ENCODE data around the gene PEX10. TPM values are rescaled to one million over a fixed set of nuclear protein-coding genes. Genes with fewer than 3 reads are reported as not detected.

PEX10 gene
- total RNA-seq, 1 experiment from 2014 or later = 36.1 TPM

DNA sequence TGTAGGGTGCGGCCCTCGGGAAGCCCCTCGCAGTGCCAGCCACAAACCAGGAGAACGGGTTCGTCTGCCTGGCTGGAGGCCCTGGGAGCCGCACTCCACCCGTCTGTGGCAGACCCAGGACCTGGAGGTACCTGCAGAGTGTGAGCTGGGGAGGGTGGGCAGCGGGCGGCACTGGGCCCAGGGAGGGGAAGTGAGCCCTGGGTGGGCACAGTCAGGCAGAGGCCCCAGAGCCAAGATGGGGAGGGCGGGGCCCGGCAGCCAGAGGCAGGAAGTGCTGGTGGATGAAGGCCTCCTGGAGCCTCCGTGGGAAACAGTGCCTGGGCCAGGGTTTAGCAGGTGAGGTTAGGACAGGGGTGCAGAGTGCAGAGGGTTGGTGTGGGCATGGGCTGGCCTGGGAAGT is 4.0 kb upstream of the PEX10 start:
- TF ChIP-seq, protein P1, sequence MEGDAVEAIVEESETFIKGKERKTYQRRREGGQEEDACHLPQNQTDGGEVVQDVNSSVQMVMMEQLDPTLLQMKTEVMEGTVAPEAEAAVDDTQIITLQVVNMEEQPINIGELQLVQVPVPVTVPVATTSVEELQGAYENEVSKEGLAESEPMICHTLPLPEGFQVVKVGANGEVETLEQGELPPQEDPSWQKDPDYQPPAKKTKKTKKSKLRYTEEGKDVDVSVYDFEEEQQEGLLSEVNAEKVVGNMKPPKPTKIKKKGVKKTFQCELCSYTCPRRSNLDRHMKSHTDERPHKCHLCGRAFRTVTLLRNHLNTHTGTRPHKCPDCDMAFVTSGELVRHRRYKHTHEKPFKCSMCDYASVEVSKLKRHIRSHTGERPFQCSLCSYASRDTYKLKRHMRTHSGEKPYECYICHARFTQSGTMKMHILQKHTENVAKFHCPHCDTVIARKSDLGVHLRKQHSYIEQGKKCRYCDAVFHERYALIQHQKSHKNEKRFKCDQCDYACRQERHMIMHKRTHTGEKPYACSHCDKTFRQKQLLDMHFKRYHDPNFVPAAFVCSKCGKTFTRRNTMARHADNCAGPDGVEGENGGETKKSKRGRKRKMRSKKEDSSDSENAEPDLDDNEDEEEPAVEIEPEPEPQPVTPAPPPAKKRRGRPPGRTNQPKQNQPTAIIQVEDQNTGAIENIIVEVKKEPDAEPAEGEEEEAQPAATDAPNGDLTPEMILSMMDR (IDR thresholded peaks at IDR 0.05; ENCODE audit: unreplicated experiment) = no peak
- ChIA-PET CTCF (interaction anchor here (0.5 to 4.6 kb wide), 8 partner anchors 9 to 1445 kb away, joined by 3 to 60 read pairs (median 6); no protein-coding TSS in a partner anchor), POLR2A (no interaction called here)
- intact Hi-C loops (cut with micrococcal nuclease) = no loop called here
- H3K4me1 Mint-ChIP-seq (ENCODE audit: insufficient read depth, unreplicated experiment) = peaks cover 8% of the 10 kb centered on the region
- H3K4me3 Mint-ChIP-seq (ENCODE audit: unreplicated experiment) = no peak overlapping the region
- peaks cover 13% of the 10 kb centered on the region for H3K27me3 Mint-ChIP-seq (ENCODE audit: insufficient read depth, unreplicated experiment)
- no peaks in the 10 kb centered on the region for H3K9me3 Mint-ChIP-seq (ENCODE audit: unreplicated experiment)
- no TSS peak for BruUV-seq (replicated peaks)
- DNase-seq (ENCODE audit: unreplicated experiment) = no peak
- no peak overlapping the region for H3K27ac Mint-ChIP-seq (ENCODE audit: low read depth, unreplicated experiment)
- H3K36me3 Mint-ChIP-seq (ENCODE audit: insufficient read depth, unreplicated experiment) = no peaks in the 10 kb centered on the region

DNA sequence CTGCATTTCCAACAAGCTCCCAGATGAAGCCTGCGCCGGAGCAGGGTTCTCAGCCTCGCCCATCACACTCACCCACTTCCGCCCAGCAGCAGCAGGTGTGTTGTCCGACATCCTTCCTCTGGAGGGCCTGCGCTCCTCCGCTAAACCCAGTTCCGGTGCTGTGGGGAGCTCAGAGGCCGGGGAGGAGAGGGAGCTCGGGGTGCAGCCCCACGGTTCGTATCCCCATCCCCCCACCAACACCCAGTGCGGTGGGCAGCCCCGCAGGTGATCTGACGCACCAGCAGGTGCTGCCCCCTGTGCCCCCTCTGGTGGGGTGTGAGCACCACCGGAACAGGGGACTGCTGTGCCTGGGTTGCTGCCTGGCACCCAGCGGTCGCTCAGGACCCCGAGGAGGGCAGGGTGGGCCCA is 3.4 kb upstream of the PEX10 start:
- peaks cover 8% of the 10 kb centered on the region for H3K4me1 Mint-ChIP-seq (ENCODE audit: insufficient read depth, unreplicated experiment)
- H3K9me3 Mint-ChIP-seq (ENCODE audit: unreplicated experiment) = no peaks in the 10 kb centered on the region
- peaks cover 13% of the 10 kb centered on the region for H3K27me3 Mint-ChIP-seq (ENCODE audit: insufficient read depth, unreplicated experiment)
- no TSS peak for BruUV-seq (replicated peaks)
- no peak overlapping the region for H3K27ac Mint-ChIP-seq (ENCODE audit: low read depth, unreplicated experiment)
- TF ChIP-seq, protein P1 (IDR thresholded peaks at IDR 0.05; ENCODE audit: unreplicated experiment) = no peak
- intact Hi-C loops (cut with micrococcal nuclease) = loop anchor here (2.0 kb wide), 1 partner anchor 1009 kb away; no protein-coding TSS in a partner anchor
- POLR2A ChIA-PET = no interaction called here
- H3K4me3 Mint-ChIP-seq (ENCODE audit: unreplicated experiment) = no peak overlapping the region
- DNase-seq (ENCODE audit: unreplicated experiment) = no peak
- CTCF ChIA-PET = interaction anchor here (0.5 to 4.6 kb wide), 10 partner anchors 10 to 1445 kb away, joined by 3 to 60 read pairs (median 4); no protein-coding TSS in a partner anchor
- no peaks in the 10 kb centered on the region for H3K36me3 Mint-ChIP-seq (ENCODE audit: insufficient read depth, unreplicated experiment)

- no TSS peak for BruUV-seq (replicated peaks)
- POLR2A ChIA-PET = no interaction called here
- Mint-ChIP-seq H3K27ac (ENCODE audit: low read depth, unreplicated experiment) (no peak overlapping the region), H3K4me3 (ENCODE audit: unreplicated experiment) (no peak overlapping the region), H3K9me3 (ENCODE audit: unreplicated experiment) (no peaks in the 10 kb centered on the region), H3K4me1 (ENCODE audit: insufficient read depth, unreplicated experiment) (peaks cover 8% of the 10 kb centered on the region), H3K36me3 (ENCODE audit: insufficient read depth, unreplicated experiment) (no peaks in the 10 kb centered on the region), H3K27me3 (ENCODE audit: insufficient read depth, unreplicated experiment) (peaks cover 13% of the 10 kb centered on the region)
- DNase-seq (ENCODE audit: unreplicated experiment) = no peak
- intact Hi-C loops (cut with micrococcal nuclease) = loop anchor here (2.0 kb wide), 1 partner anchor 1009 kb away; no protein-coding TSS in a partner anchor
- CTCF ChIA-PET = interaction anchor here (0.7 to 4.6 kb wide), 14 partner anchors 8 to 1009 kb away, joined by 3 to 60 read pairs (median 4); no protein-coding TSS in a partner anchor
- TF ChIP-seq, protein P1 (IDR thresholded peaks at IDR 0.05; ENCODE audit: unreplicated experiment) = no peak
These were observed 3.0 kb upstream of the PEX10 start for GRCh38 chr1:2415337-2415736.

GRCh38 chr1:2414297-2414958 is 2.1 kb upstream of the PEX10 start:
- ChIA-PET POLR2A (interaction anchor here (0.6 to 0.7 kb wide), 2 partner anchors 23 to 132 kb away, joined by 3 read pairs; partner anchors contain the start of genes MORN1 and RER1), CTCF (interaction anchor here (0.5 to 4.6 kb wide), 15 partner anchors 9 to 1012 kb away, joined by 3 to 60 read pairs (median 4); no protein-coding TSS in a partner anchor)
- BruUV-seq (replicated peaks) = no TSS peak
- Mint-ChIP-seq H3K27me3 (ENCODE audit: insufficient read depth, unreplicated experiment) (peaks cover 10% of the 10 kb centered on the region), H3K36me3 (ENCODE audit: insufficient read depth, unreplicated experiment) (no peaks in the 10 kb centered on the region), H3K9me3 (ENCODE audit: unreplicated experiment) (no peaks in the 10 kb centered on the region), H3K4me3 (ENCODE audit: unreplicated experiment) (peak overlapping the region; percentile 75), H3K27ac (ENCODE audit: low read depth, unreplicated experiment) (peak overlapping the region; percentile 87), H3K4me1 (ENCODE audit: insufficient read depth, unreplicated experiment) (peaks cover 8% of the 10 kb centered on the region)
- intact Hi-C loops (cut with micrococcal nuclease) = loop anchor here (1.0 to 2.0 kb wide), 2 partner anchors 134 to 1010 kb away; no protein-coding TSS in a partner anchor
- peak; percentile 65 for DNase-seq (ENCODE audit: unreplicated experiment)
- TF ChIP-seq, protein P1 (IDR thresholded peaks at IDR 0.05; ENCODE audit: unreplicated experiment) = peak; percentile 96
